Measurements from ENCODE around the gene TTLL6.
"Not testable (repeated sequence)": the region's sequence is repeated elsewhere in the genome, so short reads cannot be mapped to it uniquely, and the experiment has no call there.

The TTLL6 gene

DNA sequence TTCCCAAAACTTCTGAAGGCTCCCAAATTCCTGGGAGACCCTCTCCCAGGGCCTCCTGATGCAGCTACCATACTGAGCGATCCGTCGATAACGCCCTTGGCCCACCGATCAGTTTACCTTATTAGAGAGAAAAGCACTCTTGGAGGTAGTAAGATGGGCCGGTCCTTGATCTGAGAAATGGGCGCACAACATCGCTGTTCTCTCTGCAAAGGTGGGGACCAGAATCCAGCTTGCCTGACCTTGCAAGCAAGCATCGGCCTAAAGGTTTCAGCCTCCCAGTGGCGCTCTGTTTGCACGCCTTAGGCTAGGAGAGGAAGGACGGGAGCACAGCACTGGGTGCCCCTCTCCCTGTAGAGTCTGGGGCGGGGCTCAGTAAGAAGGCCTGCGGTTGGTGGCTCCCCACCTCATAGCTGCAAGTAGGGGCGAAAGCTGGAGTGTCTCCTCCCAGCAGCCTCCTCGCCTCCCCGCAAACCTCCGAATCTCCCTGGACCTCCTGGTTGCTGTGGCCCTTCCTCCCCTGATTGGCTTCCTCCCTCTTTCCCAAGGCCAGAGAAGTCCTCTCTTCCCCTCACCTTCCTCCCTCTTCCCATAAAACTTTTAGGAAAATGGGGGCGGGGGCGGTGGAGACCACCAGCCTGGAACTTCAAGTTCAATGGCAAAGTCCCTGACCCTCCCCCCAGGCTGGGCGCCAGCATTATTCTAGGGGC is 94.7 kb downstream of the TTLL6 start, which contains the start of gene PRAC1:
Gene PRAC1, minus strand, starts transcription at position 318 of the 707 bp plus-strand sequence. Its CDS starts 126 bp downstream, at position 192.
- FAIRE-seq = no peak

DNA sequence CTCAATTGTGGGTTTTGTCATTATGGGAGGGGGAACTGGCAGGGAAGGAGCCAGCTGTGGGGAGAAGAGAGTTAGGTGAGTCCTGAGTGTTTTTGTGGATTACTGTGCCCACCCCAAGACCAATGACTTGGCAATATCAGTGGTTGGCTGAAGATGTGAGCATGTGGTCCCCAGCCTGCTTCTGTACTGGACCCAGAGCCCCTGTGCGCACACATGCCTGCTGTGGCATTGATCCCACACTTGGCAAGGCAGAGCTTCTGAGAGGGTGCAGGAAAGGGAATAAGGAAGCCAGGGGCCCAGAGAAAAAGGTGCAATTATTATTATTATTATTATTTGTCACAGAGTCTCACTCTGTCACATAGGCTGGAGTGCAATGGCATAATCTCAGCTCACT is 96.0 kb downstream of the TTLL6 start:
- FAIRE-seq = no peak

DNA sequence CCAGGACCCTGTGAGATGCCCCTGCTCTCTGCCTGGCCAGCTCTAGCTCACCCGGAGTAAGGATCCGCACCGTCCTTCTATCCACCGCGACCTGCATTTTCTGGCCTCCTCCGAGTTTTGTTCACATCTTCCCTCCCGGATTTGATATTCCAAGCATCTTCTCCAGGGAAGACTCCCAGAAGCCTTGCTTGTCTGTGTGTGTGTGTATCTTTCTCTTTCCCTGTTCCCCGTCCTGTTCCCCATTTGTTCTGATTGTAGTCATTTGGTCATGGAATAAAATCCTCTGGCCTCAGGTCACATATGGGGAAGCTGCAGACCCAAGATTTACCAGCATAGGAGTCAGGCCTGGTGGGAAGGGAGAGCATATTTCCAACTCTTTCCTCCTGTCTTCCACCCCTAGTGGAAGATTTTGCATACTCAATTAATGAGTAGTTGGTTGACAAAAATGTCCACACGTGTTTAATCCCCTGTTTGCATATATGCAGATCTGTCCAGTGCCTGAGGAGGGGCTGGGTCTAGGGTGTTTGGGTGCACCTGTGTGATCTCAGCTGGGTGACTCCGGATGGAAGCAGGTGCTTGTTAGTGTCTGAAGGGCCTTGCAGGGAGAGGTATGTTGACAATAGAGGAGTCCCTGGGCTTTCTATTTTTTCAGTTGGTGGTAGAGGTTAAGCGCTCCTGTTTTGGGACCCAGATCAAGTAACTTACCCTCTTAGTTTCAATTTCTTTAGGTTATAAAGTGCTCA is 96.6 kb downstream of the TTLL6 start:
- no peak for FAIRE-seq

DNA sequence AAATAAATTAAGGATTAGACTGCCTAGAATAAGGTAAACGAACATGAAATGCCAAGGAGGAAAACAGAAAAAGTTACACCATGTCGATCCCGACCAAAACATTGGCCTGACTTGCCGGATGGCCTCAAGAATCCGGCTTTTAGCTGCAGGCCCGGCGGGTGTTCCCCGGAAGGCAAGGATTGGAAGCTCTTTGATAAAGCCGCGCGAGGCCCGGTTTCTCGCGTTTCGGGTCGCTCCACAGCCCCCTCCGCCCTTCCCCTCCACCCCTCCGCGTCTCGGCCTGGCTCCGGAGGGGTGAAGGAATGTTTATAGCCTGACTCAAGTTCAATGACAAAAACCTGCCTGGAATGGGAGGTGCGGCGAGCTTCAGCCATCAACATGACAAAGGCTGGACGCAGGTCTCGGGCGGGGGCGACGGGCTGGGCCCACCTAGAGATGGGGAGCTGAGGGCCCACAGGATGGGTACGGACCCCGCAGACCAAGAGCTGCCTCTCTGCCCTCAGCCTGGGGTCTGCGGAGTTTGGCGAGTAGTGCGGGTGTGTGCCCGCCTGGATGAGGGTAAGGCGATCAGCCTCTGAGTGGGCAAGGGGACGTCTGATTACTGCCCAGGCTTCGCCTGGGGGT is 97.3 kb downstream of the TTLL6 start:
- no peak for FAIRE-seq

DNA sequence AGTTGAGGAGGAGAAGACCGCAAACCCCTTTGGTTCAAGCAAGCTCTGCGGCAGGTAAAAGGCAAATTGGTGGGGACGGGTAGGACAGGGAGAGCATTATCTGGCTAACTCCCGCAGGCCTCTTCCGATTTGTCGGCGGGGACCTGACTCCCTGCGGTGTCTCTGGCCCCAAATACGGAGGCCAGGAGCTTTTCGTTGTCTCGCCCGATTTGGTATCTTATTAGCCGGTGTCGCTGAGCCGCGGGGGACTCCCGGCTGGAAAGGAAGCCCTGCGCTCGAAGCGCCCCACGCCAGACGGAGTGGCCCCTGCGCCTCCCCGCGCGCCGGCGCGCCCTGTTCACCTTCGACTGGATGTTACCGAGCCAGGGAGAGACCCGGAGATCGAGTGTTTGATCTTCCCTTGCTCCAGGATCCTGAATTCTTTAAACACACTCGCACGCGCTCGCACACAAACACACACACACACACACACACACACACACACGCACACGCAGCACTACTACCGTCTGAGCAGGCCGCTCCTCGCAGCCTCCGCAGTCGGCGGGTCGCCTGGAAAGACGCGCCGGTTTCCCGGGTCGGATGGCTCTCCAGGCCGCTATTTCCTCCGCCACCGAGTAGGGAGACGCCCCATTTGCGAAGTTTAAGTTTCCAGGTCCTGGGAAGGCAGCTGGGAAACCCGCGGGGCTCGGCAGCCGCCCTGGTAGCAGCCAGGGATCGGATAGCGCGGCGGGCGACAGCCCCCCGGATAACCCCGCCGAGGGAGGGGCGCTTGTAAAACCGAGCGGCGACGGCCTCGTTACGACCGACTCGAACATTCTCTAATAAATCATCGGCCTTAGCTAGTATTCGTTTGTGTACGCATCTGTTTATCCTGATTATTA is 98.0 kb downstream of the TTLL6 start:
- FAIRE-seq = no peak

DNA sequence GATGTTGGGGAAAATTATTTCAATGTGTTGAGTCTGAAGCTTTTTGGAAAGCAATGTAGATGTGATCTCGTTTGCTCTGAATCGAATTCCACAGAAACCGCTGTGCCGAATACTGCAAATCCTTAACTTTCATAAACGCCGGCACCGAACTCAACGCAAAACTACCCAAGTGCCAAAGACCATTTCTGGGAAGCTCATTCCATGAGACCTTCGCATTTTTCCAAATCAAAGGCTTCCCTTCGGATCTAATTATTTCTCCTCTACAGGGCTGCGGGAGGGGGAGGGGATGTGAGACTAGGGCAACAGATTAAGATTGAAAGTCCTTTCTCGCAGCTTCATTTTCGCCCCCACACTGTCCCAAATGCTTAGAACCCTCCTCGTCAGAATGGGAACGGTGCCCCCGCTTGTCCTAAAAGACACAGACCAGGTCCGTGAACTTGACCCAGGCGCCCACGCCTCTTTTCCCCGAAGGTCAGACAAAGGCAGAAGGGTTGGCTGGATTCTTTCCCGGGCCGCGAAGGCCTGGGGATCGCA is 98.7 kb downstream of the TTLL6 start:
- FAIRE-seq = no peak

DNA sequence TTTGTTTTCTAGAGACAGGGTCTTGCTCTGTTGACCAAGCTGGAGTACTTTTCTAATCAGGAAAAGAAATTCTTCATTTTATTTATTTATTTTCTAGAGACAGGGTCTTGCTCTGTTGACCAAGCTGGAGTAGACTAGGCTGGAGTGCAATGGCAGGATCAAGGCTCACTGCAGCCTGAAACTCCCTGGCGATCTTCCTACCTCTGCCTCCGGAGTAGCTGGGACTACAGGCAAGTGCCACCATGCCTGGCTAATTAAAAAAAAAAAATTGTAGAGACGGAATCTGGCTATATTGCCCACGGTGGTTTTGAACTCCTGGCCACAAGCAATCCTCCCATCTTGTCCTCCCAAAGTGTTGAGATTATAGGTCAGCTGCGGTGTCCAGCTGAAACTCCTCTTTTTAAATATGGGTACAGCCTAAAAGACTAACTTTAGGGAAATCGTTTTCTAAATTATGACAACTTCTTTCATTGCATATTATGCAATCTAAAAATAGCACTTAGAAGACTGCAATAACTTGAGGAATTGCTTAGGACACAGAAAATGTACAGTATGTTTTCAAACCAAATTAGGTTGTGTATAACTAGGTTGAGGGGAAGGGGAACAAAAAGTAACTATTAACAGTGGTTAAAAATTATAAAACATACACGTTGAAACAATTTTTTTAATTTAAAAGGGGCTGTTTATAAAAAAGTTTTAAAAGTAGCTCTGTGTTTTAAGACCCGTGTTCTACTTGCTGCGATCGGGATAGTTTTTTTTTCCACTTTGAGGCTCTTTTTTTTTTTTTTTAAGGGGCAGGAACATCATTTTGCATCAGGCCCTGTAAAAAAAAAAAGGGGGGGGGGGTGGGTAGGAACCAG is 99.4 kb downstream of the TTLL6 start:
- FAIRE-seq = no peak

DNA sequence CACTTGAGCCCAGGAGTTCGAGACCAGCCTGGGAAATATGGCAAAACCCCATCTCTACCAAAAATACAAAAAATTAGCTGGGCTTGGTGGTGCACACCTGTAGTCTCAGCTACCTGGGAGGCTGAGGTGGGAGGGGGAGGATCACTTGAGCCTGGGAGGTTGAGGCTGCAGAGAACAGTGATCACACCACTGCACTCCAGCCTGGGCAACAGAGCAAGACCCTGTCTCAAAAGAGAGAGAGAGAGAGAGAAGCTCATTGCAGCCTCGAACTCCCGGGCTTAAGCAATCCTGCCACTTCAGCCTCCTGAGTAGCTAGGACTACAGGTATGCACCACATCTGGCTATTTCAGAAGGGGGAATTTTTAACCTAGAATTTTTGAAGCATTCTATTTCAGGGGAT is 100.5 kb downstream of the TTLL6 start:
- not testable (repeated sequence) for FAIRE-seq

DNA sequence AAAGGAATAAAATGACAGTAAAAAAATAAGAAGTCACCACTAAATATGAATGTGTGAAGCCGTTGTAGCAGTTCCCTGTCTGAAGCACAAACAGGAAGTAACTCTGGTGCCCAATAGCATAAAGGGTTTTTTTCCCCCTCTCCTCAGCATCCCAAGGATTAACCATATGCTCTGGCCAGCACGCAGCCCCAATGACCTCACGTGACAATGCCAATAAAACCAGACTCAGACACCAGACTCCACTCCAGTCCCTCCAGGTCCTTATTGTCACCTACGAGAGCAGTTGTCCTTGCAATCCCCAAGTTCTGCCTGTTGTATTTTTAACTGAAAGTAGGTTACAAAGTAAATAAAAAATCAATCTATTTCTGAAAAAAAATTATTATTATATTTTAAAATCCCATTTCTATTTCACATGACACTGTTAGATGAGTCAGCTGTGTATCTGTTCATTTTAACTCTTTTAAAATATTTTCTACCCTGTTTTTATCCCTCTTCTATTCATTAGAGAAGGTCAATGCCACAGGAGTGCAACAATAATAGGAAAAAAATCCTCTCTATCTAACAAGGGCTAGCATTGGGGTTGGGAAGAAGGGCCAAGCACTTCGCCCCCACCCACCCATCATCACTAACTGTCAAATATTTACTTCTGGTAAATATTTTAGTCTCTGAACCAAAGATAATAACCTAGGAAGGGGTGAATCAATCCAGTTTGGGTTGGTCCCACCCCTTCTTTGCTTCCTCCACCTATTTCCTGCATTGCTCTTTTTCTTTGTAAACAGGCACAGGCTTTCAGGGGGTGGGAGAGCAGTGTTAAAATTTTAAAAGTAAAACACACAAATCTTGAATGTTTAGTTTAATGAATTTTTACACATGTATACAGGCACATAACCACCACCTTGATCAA is 101.3 kb downstream of the TTLL6 start:
- FAIRE-seq = no peak

Measured in colon (tissue), 2 donors.